Erythroblast (primary cell): ENCODE data around the gene TSR3.

Experiments used
- GATA1 ChIP-seq: IDR thresholded peaks from 2 replicates; pipeline ENCODE4 v1.6.1; 2011; ENCODE audit warnings: low read depth, mild to moderate bottlenecking, control low read depth, low read length, moderate library complexity
- POLR2A ChIP-seq: IDR thresholded peaks from 2 replicates; pipeline ENCODE4 v1.6.1; 2011; ENCODE audit warnings: mild to moderate bottlenecking, low read length

DNA sequence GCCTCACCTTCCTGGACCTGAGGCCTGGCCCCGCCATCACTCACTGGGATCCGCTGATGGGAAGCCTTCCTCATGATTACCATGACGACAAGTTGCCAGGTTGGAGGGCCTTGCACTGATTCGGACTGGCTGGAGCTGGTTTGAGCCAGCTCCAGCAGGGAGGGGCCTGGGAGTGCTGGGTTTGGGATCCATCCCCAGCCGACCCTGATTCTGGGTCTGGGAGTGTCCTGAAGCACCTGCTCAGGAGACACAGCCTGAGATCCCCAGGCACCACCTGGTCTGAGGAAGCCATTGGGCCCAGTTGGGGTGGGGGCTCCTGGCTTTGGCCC, 24.1 kb downstream of the TSR3 start:
- no peak for TF ChIP-seq POLR2A
- TF ChIP-seq GATA1 = no peak
